ENCODE data around the gene TLR3. TPM values are rescaled to one million over a fixed set of nuclear protein-coding genes. Genes with fewer than 3 reads are reported as not detected.
A peak's percentile ranks its signal among the peaks of the same experiment; 100 is the strongest.

TLR3 gene
- total and polyA plus RNA-seq, 10 of the 15 experiments (the other 5 are each of a cell fraction or from before 2014, with no cell fraction given) = under 0.01 to 0.05 (median 0.03) TPM; not detected in 7

DNA sequence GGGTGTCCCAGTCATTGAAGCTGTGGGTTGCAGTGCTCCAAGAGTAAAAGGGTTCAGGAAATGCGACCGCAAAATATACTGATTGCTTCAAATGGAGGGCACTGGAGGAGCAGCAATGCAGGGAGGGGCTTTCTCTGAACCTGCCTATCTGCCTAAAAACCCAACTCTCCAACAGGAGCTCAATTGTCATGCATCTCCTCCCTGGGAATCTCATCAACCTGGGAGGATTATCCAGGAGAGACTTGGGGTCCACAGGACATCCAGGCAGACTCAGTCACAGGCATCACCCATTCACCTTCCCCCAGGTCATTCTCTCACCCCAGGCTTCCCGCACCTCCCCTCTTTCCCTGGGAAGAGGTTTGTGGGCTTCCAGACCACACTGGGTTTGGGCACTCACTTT is 38.2 kb upstream of the TLR3 start:
- H3K79me2 ChIP-seq (ENCODE audit: control insufficient read depth, insufficient read depth, low read length) = no peaks in the 10 kb centered on the region
- no peak overlapping the region for H2AFZ ChIP-seq (ENCODE audit: control insufficient read depth, low read depth, low read length)
- SMC1A ChIA-PET (ENCODE audit: uncharacterized antibody, unreplicated experiment) = no interaction called here
- intact Hi-C loops (cut with micrococcal nuclease; ENCODE audit: unreplicated experiment) = no loop called here
- H3K4me3 ChIP-seq = no peak overlapping the region
- no peak overlapping the region for H3K27ac ChIP-seq (ENCODE audit: control insufficient read depth, insufficient read depth)
- H3K9me3 ChIP-seq (replicated peaks; ENCODE audit: control insufficient read depth, insufficient read depth, low read length) = peaks cover 5% of the 10 kb centered on the region; the same call in 1 of the 3 replicates
- 15% methylated on average over 3 of the region's 3 CpGs for WGBS (ENCODE audit: insufficient coverage, insufficient replicate concordance, low lambda C conversion rate, missing lambda C conversion rate)
- no peaks in the 10 kb centered on the region for H3K36me3 ChIP-seq (ENCODE audit: control insufficient read depth in 2 of 2, insufficient read depth in 2 of 2, low read length in 1 of 2)
- FAIRE-seq = no peak
- in situ Hi-C loops (cut with MboI) = loop anchor here (25.0 kb wide), 1 partner anchor 993 kb away; no protein-coding TSS in a partner anchor
- no peaks in the 10 kb centered on the region for H3K4me1 ChIP-seq (ENCODE audit: control insufficient read depth, insufficient read depth, low read length)
- no peak overlapping the region for H3K9ac ChIP-seq (ENCODE audit: control insufficient read depth, insufficient read depth, low read length)
- RAD21 ChIA-PET (ENCODE audit: unreplicated experiment) = no interaction called here
- no peak for DNase-seq (ENCODE audit: low read depth, low spot score)
- BruUV-seq (replicated peaks) = no TSS peak
- no peak for ATAC-seq
- peaks cover 0 to 2% of the 10 kb centered on the region in 2 experiments; a peak in 2 of 4 replicates for H3K27me3 ChIP-seq (replicated peaks in 1 of 2; ENCODE audit: control insufficient read depth in 2 of 2, insufficient read depth in 2 of 2, low read length in 1 of 2)
- TF ChIP-seq, protein P1, sequence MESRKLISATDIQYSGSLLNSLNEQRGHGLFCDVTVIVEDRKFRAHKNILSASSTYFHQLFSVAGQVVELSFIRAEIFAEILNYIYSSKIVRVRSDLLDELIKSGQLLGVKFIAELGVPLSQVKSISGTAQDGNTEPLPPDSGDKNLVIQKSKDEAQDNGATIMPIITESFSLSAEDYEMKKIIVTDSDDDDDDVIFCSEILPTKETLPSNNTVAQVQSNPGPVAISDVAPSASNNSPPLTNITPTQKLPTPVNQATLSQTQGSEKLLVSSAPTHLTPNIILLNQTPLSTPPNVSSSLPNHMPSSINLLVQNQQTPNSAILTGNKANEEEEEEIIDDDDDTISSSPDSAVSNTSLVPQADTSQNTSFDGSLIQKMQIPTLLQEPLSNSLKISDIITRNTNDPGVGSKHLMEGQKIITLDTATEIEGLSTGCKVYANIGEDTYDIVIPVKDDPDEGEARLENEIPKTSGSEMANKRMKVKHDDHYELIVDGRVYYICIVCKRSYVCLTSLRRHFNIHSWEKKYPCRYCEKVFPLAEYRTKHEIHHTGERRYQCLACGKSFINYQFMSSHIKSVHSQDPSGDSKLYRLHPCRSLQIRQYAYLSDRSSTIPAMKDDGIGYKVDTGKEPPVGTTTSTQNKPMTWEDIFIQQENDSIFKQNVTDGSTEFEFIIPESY (IDR thresholded peaks at IDR 0.05) = no peak
- TF ChIP-seq SRF (IDR thresholded peaks at IDR 0.05; ENCODE audit: low read depth in 2 of 2, low read length in 2 of 2) (no peak), PAX8 (IDR thresholded peaks at IDR 0.05) (no peak), MXI1 (IDR thresholded peaks at IDR 0.05; ENCODE audit: low read depth, low read length) (no peak), RUNX3 (IDR thresholded peaks at IDR 0.05; ENCODE audit: low read length) (no peak)
- POLR2A ChIA-PET = no interaction called here
- no peak overlapping the region for H3K4me2 ChIP-seq (ENCODE audit: control insufficient read depth, insufficient read depth)
- H4K20me1 ChIP-seq (ENCODE audit: control insufficient read depth, insufficient read depth) = no peaks in the 10 kb centered on the region
- CTCF ChIA-PET = interaction anchor here (1.6 kb wide), 1 partner anchor 9 kb away, joined by 3 read pairs; no protein-coding TSS in a partner anchor

DNA sequence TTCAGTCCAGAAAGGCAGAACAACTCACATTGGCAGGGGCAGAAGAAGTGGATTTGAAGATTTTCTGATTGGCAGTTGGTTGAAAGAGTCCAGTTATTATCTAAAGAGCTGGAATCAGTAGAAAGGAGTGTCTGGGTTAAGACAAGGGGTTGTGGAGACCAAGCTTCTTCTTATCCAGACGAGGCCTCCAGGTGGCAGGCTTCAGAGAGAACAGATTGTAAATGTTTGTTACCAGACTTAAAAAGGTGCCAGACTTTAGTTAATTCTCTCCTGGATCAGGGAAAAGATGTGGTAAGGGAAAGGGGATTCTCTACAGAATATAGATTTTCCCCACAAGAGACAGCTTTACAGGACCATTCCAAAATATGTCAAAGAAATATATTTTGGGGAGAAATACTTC is 36.7 kb upstream of the TLR3 start:
- intact Hi-C loops (cut with micrococcal nuclease; ENCODE audit: unreplicated experiment) = no loop called here

More for the DNA sequence above, 36.7 kb upstream of the TLR3 start:
- H3K79me2 ChIP-seq (ENCODE audit: control insufficient read depth, insufficient read depth, low read length) = no peaks in the 10 kb centered on the region
- DNase-seq (ENCODE audit: low read depth, low spot score) (no peak), FAIRE-seq (no peak), ATAC-seq (no peak)
- H3K9ac ChIP-seq (ENCODE audit: control insufficient read depth, insufficient read depth, low read length) = no peak overlapping the region
- no TSS peak for BruUV-seq (replicated peaks)
- H2AFZ ChIP-seq (ENCODE audit: control insufficient read depth, low read depth, low read length) = no peak overlapping the region
- peaks cover 0 to 2% of the 10 kb centered on the region in 2 experiments; a peak in 2 of 4 replicates for H3K27me3 ChIP-seq (replicated peaks in 1 of 2; ENCODE audit: control insufficient read depth in 2 of 2, insufficient read depth in 2 of 2, low read length in 1 of 2)
- ChIA-PET POLR2A (no interaction called here), CTCF (interaction anchor here (0.6 to 1.2 kb wide), 2 partner anchors 105 to 107 kb away, joined by 3 to 6 read pairs; no protein-coding TSS in a partner anchor), SMC1A (ENCODE audit: uncharacterized antibody, unreplicated experiment) (no interaction called here), RAD21 (ENCODE audit: unreplicated experiment) (no interaction called here)
- peaks cover 5% of the 10 kb centered on the region; the same call in 1 of the 3 replicates for H3K9me3 ChIP-seq (replicated peaks; ENCODE audit: control insufficient read depth, insufficient read depth, low read length)
- TF ChIP-seq, protein P2, sequence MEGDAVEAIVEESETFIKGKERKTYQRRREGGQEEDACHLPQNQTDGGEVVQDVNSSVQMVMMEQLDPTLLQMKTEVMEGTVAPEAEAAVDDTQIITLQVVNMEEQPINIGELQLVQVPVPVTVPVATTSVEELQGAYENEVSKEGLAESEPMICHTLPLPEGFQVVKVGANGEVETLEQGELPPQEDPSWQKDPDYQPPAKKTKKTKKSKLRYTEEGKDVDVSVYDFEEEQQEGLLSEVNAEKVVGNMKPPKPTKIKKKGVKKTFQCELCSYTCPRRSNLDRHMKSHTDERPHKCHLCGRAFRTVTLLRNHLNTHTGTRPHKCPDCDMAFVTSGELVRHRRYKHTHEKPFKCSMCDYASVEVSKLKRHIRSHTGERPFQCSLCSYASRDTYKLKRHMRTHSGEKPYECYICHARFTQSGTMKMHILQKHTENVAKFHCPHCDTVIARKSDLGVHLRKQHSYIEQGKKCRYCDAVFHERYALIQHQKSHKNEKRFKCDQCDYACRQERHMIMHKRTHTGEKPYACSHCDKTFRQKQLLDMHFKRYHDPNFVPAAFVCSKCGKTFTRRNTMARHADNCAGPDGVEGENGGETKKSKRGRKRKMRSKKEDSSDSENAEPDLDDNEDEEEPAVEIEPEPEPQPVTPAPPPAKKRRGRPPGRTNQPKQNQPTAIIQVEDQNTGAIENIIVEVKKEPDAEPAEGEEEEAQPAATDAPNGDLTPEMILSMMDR (IDR thresholded peaks at IDR 0.05 in 2 of 3, conservative IDR thresholded peaks at IDR 0.05 in 1 of 3; ENCODE audit: control insufficient read depth in 2 of 3, extremely low read depth in 1 of 3, insufficient read depth in 1 of 3, low read depth in 3 of 3, low read length in 3 of 3) = 0 out of 6 replicates have a peak, but pooled peaks of 1 of the 3 experiments have one; percentile 4
- TF ChIP-seq POLR2AphosphoS5 (IDR thresholded peaks at IDR 0.05; ENCODE audit: low read length) = no peak
- TF ChIP-seq, protein P3, sequence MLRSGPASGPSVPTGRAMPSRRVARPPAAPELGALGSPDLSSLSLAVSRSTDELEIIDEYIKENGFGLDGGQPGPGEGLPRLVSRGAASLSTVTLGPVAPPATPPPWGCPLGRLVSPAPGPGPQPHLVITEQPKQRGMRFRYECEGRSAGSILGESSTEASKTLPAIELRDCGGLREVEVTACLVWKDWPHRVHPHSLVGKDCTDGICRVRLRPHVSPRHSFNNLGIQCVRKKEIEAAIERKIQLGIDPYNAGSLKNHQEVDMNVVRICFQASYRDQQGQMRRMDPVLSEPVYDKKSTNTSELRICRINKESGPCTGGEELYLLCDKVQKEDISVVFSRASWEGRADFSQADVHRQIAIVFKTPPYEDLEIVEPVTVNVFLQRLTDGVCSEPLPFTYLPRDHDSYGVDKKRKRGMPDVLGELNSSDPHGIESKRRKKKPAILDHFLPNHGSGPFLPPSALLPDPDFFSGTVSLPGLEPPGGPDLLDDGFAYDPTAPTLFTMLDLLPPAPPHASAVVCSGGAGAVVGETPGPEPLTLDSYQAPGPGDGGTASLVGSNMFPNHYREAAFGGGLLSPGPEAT (IDR thresholded peaks at IDR 0.05; ENCODE audit: low read depth) = no peak
- H3K4me2 ChIP-seq (ENCODE audit: control insufficient read depth, insufficient read depth) = no peak overlapping the region
- WGBS (ENCODE audit: insufficient coverage, insufficient replicate concordance, low lambda C conversion rate, missing lambda C conversion rate) = 0% methylated on average over 1 of the region's 1 CpG
- no peaks in the 10 kb centered on the region for H4K20me1 ChIP-seq (ENCODE audit: control insufficient read depth, insufficient read depth)
- no peak overlapping the region for H3K27ac ChIP-seq (ENCODE audit: control insufficient read depth, insufficient read depth)
- H3K4me3 ChIP-seq = no peak overlapping the region
- H3K4me1 ChIP-seq (ENCODE audit: control insufficient read depth, insufficient read depth, low read length) = no peaks in the 10 kb centered on the region
- in situ Hi-C loops (cut with MboI) = loop anchor here (25.0 kb wide), 1 partner anchor 995 kb away; no protein-coding TSS in a partner anchor
- no peaks in the 10 kb centered on the region for H3K36me3 ChIP-seq (ENCODE audit: control insufficient read depth in 2 of 2, insufficient read depth in 2 of 2, low read length in 1 of 2)
